ENCODE data around the gene BCL2L13. TPM values are rescaled to one million over a fixed set of nuclear protein-coding genes. Genes with fewer than 3 reads are reported as not detected.
"Not testable (repeated sequence)": the region's sequence is repeated elsewhere in the genome, so short reads cannot be mapped to it uniquely, and the experiment has no call there.

Gene BCL2L13
- polyA plus RNA-seq, 1 donor (not counting 4 experiments of a cell fraction or from before 2014, with no cell fraction given), result 51.0 TPM

DNA sequence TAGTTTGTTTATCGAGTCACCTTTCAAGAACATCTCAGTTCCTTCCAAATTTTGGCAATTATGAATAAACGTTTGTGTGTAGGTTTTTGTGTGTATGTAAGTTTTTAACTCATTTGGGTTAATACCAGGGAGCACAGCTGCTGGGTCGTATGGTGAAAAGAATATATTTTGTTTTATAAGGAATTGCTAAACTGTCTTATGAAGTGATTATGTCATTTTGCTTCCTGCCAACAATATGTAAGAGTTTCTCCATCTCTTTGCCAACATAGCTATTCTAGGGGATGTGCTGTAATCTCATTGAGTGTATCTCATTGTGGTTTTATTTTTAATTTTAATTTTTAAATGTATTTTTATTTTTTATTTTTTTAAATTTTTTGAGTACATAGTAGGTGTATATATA is 27.3 kb downstream of the BCL2L13 start:
- DNase-seq (ENCODE audit: low read depth, low spot score) (no peak), FAIRE-seq (no peak)
- H3K36me3 ChIP-seq (ENCODE audit: control insufficient read depth in 2 of 2, extremely low read depth in 1 of 2, insufficient read depth in 2 of 2, low read length in 2 of 2), result peaks cover 11 to 15% of the 10 kb centered on the region in 2 experiments
- dilution Hi-C loops (cut with MboI; ENCODE audit: extremely low pct_ligation_motif_present, low sequenced_read_pairs), result no loop called here
- H3K4me1 ChIP-seq (ENCODE audit: control insufficient read depth, extremely low read depth, insufficient read depth, low read length), result no peaks in the 10 kb centered on the region
- H2AFZ ChIP-seq (ENCODE audit: control insufficient read depth, low read length), result no peak overlapping the region
- H3K4me3 ChIP-seq (ENCODE audit: control insufficient read depth in 2 of 3, extremely low read depth in 1 of 3, insufficient read depth in 2 of 3, low read depth in 1 of 3, low read length in 3 of 3), result no peak overlapping the region
- TF ChIP-seq CTCF (optimal IDR thresholded peaks at IDR 0.05 in 1 of 3, IDR thresholded peaks at IDR 0.05 in 1 of 3, conservative IDR thresholded peaks at IDR 0.05 in 1 of 3; ENCODE audit: extremely low read depth in 1 of 3, insufficient read depth in 2 of 3, low read length in 3 of 3), result no peak
- no peak for TF ChIP-seq EZH2 (IDR thresholded peaks at IDR 0.05; ENCODE audit: low read length)
- no peaks in the 10 kb centered on the region for H3K9me3 ChIP-seq (ENCODE audit: control insufficient read depth, low read depth, low read length)
- H3K9ac ChIP-seq (ENCODE audit: control insufficient read depth, extremely low read depth, insufficient read depth, low read length), result no peak overlapping the region
- H3K27ac ChIP-seq (ENCODE audit: control insufficient read depth, insufficient read depth, low read length), result no peak overlapping the region
- H3K4me2 ChIP-seq (ENCODE audit: control insufficient read depth, extremely low read depth, insufficient read depth, low read depth, low read length), result no peak overlapping the region
- H4K20me1 ChIP-seq (ENCODE audit: control insufficient read depth, extremely low read depth, insufficient read depth, low read length), result no peaks in the 10 kb centered on the region
- H3K27me3 ChIP-seq (ENCODE audit: control insufficient read depth, extremely low read depth, insufficient read depth, low read length), result no peaks in the 10 kb centered on the region
- H3K9me1 ChIP-seq (ENCODE audit: control insufficient read depth, extremely low read depth, insufficient read depth, low read length), result no peaks in the 10 kb centered on the region
- H3K79me2 ChIP-seq (ENCODE audit: control insufficient read depth, insufficient read depth, low read length), result peaks cover 20% of the 10 kb centered on the region

GRCh38 chr22:17671521-17672092 is 33.0 kb downstream of the BCL2L13 start:
- peaks cover 32% of the 10 kb centered on the region for H3K79me2 ChIP-seq (ENCODE audit: control insufficient read depth, insufficient read depth, low read length)
- H3K27ac ChIP-seq (ENCODE audit: control insufficient read depth, insufficient read depth, low read length); H3K27me3 ChIP-seq (ENCODE audit: control insufficient read depth, extremely low read depth, insufficient read depth, low read length); H3K9me3 ChIP-seq (ENCODE audit: control insufficient read depth, low read depth, low read length); H3K4me3 ChIP-seq (ENCODE audit: control insufficient read depth in 2 of 3, extremely low read depth in 1 of 3, insufficient read depth in 2 of 3, low read depth in 1 of 3, low read length in 3 of 3); dilution Hi-C loops (cut with MboI; ENCODE audit: extremely low pct_ligation_motif_present, low sequenced_read_pairs); H3K36me3 ChIP-seq (ENCODE audit: control insufficient read depth in 2 of 2, extremely low read depth in 1 of 2, insufficient read depth in 2 of 2, low read length in 2 of 2); H3K9ac ChIP-seq (ENCODE audit: control insufficient read depth, extremely low read depth, insufficient read depth, low read length); H3K4me2 ChIP-seq (ENCODE audit: control insufficient read depth, extremely low read depth, insufficient read depth, low read depth, low read length); DNase-seq (ENCODE audit: low read depth, low spot score); H3K4me1 ChIP-seq (ENCODE audit: control insufficient read depth, extremely low read depth, insufficient read depth, low read length); H2AFZ ChIP-seq (ENCODE audit: control insufficient read depth, low read length); FAIRE-seq; H4K20me1 ChIP-seq (ENCODE audit: control insufficient read depth, extremely low read depth, insufficient read depth, low read length); H3K9me1 ChIP-seq (ENCODE audit: control insufficient read depth, extremely low read depth, insufficient read depth, low read length): not testable (repeated sequence)

GRCh38 chr22:17672417-17672991 is 33.9 kb downstream of the BCL2L13 start:
- peaks cover 4 to 8% of the 10 kb centered on the region in 2 experiments for H3K36me3 ChIP-seq (ENCODE audit: control insufficient read depth in 2 of 2, extremely low read depth in 1 of 2, insufficient read depth in 2 of 2, low read length in 2 of 2)
- no peaks in the 10 kb centered on the region for H3K9me1 ChIP-seq (ENCODE audit: control insufficient read depth, extremely low read depth, insufficient read depth, low read length)
- H4K20me1 ChIP-seq (ENCODE audit: control insufficient read depth, extremely low read depth, insufficient read depth, low read length), result no peaks in the 10 kb centered on the region
- H3K4me3 ChIP-seq (ENCODE audit: control insufficient read depth in 2 of 3, extremely low read depth in 1 of 3, insufficient read depth in 2 of 3, low read depth in 1 of 3, low read length in 3 of 3), result no peak overlapping the region
- no peaks in the 10 kb centered on the region for H3K27me3 ChIP-seq (ENCODE audit: control insufficient read depth, extremely low read depth, insufficient read depth, low read length)
- no peak for FAIRE-seq
- no peaks in the 10 kb centered on the region for H3K4me1 ChIP-seq (ENCODE audit: control insufficient read depth, extremely low read depth, insufficient read depth, low read length)
- TF ChIP-seq CTCF (optimal IDR thresholded peaks at IDR 0.05 in 1 of 3, IDR thresholded peaks at IDR 0.05 in 1 of 3, conservative IDR thresholded peaks at IDR 0.05 in 1 of 3; ENCODE audit: extremely low read depth in 1 of 3, insufficient read depth in 2 of 3, low read length in 3 of 3), result no peak
- no peak for TF ChIP-seq EZH2 (IDR thresholded peaks at IDR 0.05; ENCODE audit: low read length)
- peaks cover 29% of the 10 kb centered on the region for H3K79me2 ChIP-seq (ENCODE audit: control insufficient read depth, insufficient read depth, low read length)
- no peak overlapping the region for H3K27ac ChIP-seq (ENCODE audit: control insufficient read depth, insufficient read depth, low read length)
- DNase-seq (ENCODE audit: low read depth, low spot score), result no peak
- no peak overlapping the region for H2AFZ ChIP-seq (ENCODE audit: control insufficient read depth, low read length)
- H3K9me3 ChIP-seq (ENCODE audit: control insufficient read depth, low read depth, low read length), result no peaks in the 10 kb centered on the region
- no peak overlapping the region for H3K9ac ChIP-seq (ENCODE audit: control insufficient read depth, extremely low read depth, insufficient read depth, low read length)
- H3K4me2 ChIP-seq (ENCODE audit: control insufficient read depth, extremely low read depth, insufficient read depth, low read depth, low read length), result no peak overlapping the region
- dilution Hi-C loops (cut with MboI; ENCODE audit: extremely low pct_ligation_motif_present, low sequenced_read_pairs), result no loop called here
